Activated CD8-positive, alpha-beta memory T cell treated with anti-CD3 and anti-CD28 coated beads, Interleukin-2, amount 10 ng/mL, durations not matched to agents 7 days and 5 days (primary cell): ENCODE data around the gene SLX9. TPM values are rescaled to one million over a fixed set of nuclear protein-coding genes. Genes with fewer than 3 reads are reported as not detected.
A peak's percentile ranks its signal among the peaks of the same experiment; 100 is the strongest.

Experiments used
- ATAC-seq: fragments of 150-1000 bp; cut with Tn5 transposase; one replicate; pipeline ENCODE4 v1.10.0; 2021; ENCODE audit warnings: moderate library complexity
- CTCF ChIA-PET: fragments of 350-600 bp; sonication (Branson Sonifier 250); formaldehyde crosslinking; loops from one replicate; lab custom pipeline; 2021; ENCODE audit warnings: antibody characterized with exemption; lab: Charles Lee
- DNase-seq: peaks from one replicate; pipeline ENCODE4 v3.0.0-alpha.2; 2020
- H3K27ac Mint-ChIP-seq: one replicate; pipeline ENCODE4 v1.8.0; 2021; ENCODE audit warnings: mild to moderate bottlenecking, mixed read lengths
- H3K27me3 Mint-ChIP-seq: one replicate; pipeline ENCODE4 v1.8.0; 2021; ENCODE audit warnings: mixed read lengths
- H3K36me3 Mint-ChIP-seq: one replicate; pipeline ENCODE4 v1.8.0; 2021; ENCODE audit warnings: mild to moderate bottlenecking, mixed read lengths
- H3K4me1 Mint-ChIP-seq: one replicate; pipeline ENCODE4 v1.8.0; 2021; ENCODE audit warnings: mixed read lengths
- H3K4me3 Mint-ChIP-seq: one replicate; pipeline ENCODE4 v1.8.0; 2021; ENCODE audit warnings: mild to moderate bottlenecking, moderate library complexity, mixed read lengths
- H3K9me3 Mint-ChIP-seq: one replicate; pipeline ENCODE4 v1.8.0; 2022; ENCODE audit warnings: low read depth, mixed read lengths
- total RNA-seq, 2 experiments: library from RNA; stranded (reverse); gene quantifications; one replicate each; pipeline ENCODE4 v1.2.3, GENCODE V29; 2021

SLX9 gene
- total RNA-seq, 2 experiments from 2014 or later, result 56.8 to 62.9 TPM

GRCh38 chr21:44905016-44905727 lies 34.7 kb upstream of the SLX9 start:
- no peaks in the 10 kb centered on the region for H3K9me3 Mint-ChIP-seq
- peaks cover 8% of the 10 kb centered on the region for H3K4me1 Mint-ChIP-seq
- H3K36me3 Mint-ChIP-seq, result peaks cover 54% of the 10 kb centered on the region
- CTCF ChIA-PET, result interaction anchor here (1.0 to 9.8 kb wide), 2 partner anchors 10 to 27 kb away, joined by 3 to 69 read pairs; no protein-coding TSS in a partner anchor
- no peaks in the 10 kb centered on the region for H3K27me3 Mint-ChIP-seq
- ATAC-seq (no peak), DNase-seq (no peak)
- no peak overlapping the region for H3K27ac Mint-ChIP-seq
- H3K4me3 Mint-ChIP-seq, result no peak overlapping the region

GRCh38 chr21:44905728-44906090 lies 34.1 kb upstream of the SLX9 start:
- no peak overlapping the region for H3K27ac Mint-ChIP-seq
- no peak for ATAC-seq
- peaks cover 51% of the 10 kb centered on the region for H3K36me3 Mint-ChIP-seq
- H3K4me3 Mint-ChIP-seq, result no peak overlapping the region
- CTCF ChIA-PET, result interaction anchor here (1.0 to 9.8 kb wide), 2 partner anchors 10 to 27 kb away, joined by 3 to 69 read pairs; no protein-coding TSS in a partner anchor
- no peak for DNase-seq
- H3K9me3 Mint-ChIP-seq, result no peaks in the 10 kb centered on the region
- H3K4me1 Mint-ChIP-seq, result peaks cover 8% of the 10 kb centered on the region
- H3K27me3 Mint-ChIP-seq, result no peaks in the 10 kb centered on the region

- Mint-ChIP-seq H3K4me1 (peaks cover 24% of the 10 kb centered on the region), H3K36me3 (peaks cover 41% of the 10 kb centered on the region)
- DNase-seq, result no peak
These were observed 32.4 kb upstream of the SLX9 start for GRCh38 chr21:44907225-44907965.

GRCh38 chr21:44907966-44908895 lies 31.6 kb upstream of the SLX9 start:
- H3K4me1 Mint-ChIP-seq, result peaks cover 29% of the 10 kb centered on the region
- CTCF ChIA-PET, result interaction anchor here (1.0 to 9.8 kb wide), 2 partner anchors 13 to 24 kb away, joined by 5 to 69 read pairs; no protein-coding TSS in a partner anchor
- ATAC-seq, result no peak

More at GRCh38 chr21:44907225-44907965, 32.4 kb upstream of the SLX9 start:
- ATAC-seq, result no peak
- CTCF ChIA-PET, result interaction anchor here (0.8 to 9.8 kb wide), 4 partner anchors 9 to 25 kb away, joined by 3 to 69 read pairs (median 4); no protein-coding TSS in a partner anchor
- no peak overlapping the region for H3K4me3 Mint-ChIP-seq
- H3K27me3 Mint-ChIP-seq, result no peaks in the 10 kb centered on the region
- H3K9me3 Mint-ChIP-seq, result no peaks in the 10 kb centered on the region
- H3K27ac Mint-ChIP-seq, result peak overlapping the region; percentile 48

GRCh38 chr21:44908908-44909307 lies 30.9 kb upstream of the SLX9 start:
- Mint-ChIP-seq H3K4me3 (no peak overlapping the region), H3K27ac (no peak overlapping the region), H3K4me1 (peaks cover 35% of the 10 kb centered on the region), H3K9me3 (no peaks in the 10 kb centered on the region), H3K27me3 (no peaks in the 10 kb centered on the region), H3K36me3 (peaks cover 26% of the 10 kb centered on the region)
- CTCF ChIA-PET, result interaction anchor here (9.8 kb wide), 1 partner anchor 14 kb away, joined by 69 read pairs; no protein-coding TSS in a partner anchor
- no peak for DNase-seq
- no peak for ATAC-seq

More at GRCh38 chr21:44907966-44908895, 31.6 kb upstream of the SLX9 start:
- Mint-ChIP-seq H3K27me3 (no peaks in the 10 kb centered on the region), H3K9me3 (no peaks in the 10 kb centered on the region), H3K36me3 (peaks cover 33% of the 10 kb centered on the region), H3K4me3 (no peak overlapping the region), H3K27ac (no peak overlapping the region)
- no peak for DNase-seq

GRCh38 chr21:44909719-44910118 lies 30.1 kb upstream of the SLX9 start:
- CTCF ChIA-PET, result interaction anchor here (9.8 kb wide), 1 partner anchor 14 kb away, joined by 69 read pairs; no protein-coding TSS in a partner anchor
- Mint-ChIP-seq H3K27me3 (no peaks in the 10 kb centered on the region), H3K36me3 (peaks cover 23% of the 10 kb centered on the region), H3K9me3 (no peaks in the 10 kb centered on the region), H3K4me1 (peaks cover 40% of the 10 kb centered on the region), H3K4me3 (no peak overlapping the region), H3K27ac (peak overlapping the region; percentile 25)
- DNase-seq (no peak), ATAC-seq (no peak)

- CTCF ChIA-PET, result interaction anchor here (2.0 to 11.1 kb wide), 3 partner anchors 15 to 110 kb away, joined by 7 to 185 read pairs (median 69); partner anchors contain the start of gene UBE2G2
- no peak for DNase-seq
- Mint-ChIP-seq H3K27me3 (no peaks in the 10 kb centered on the region), H3K27ac (peak overlapping the region; percentile 83), H3K36me3 (peaks cover 25% of the 10 kb centered on the region), H3K4me3 (peak overlapping the region; percentile 42), H3K4me1 (peaks cover 47% of the 10 kb centered on the region), H3K9me3 (no peaks in the 10 kb centered on the region)
- no peak for ATAC-seq
These were observed 29.4 kb upstream of the SLX9 start for GRCh38 chr21:44910229-44911067.

- Mint-ChIP-seq H3K4me1 (peaks cover 52% of the 10 kb centered on the region), H3K4me3 (peak overlapping the region; percentile 42), H3K27ac (peak overlapping the region; percentile 83), H3K36me3 (peaks cover 26% of the 10 kb centered on the region), H3K9me3 (no peaks in the 10 kb centered on the region), H3K27me3 (no peaks in the 10 kb centered on the region)
- CTCF ChIA-PET, result interaction anchor here (0.9 to 11.1 kb wide), 5 partner anchors 10 to 110 kb away, joined by 3 to 185 read pairs (median 7); partner anchors contain the start of gene UBE2G2
- DNase-seq (no peak), ATAC-seq (no peak)
These were observed 28.8 kb upstream of the SLX9 start for GRCh38 chr21:44911068-44911383.

- peak; percentile 79 for DNase-seq
- CTCF ChIA-PET, result interaction anchor here (0.9 to 11.1 kb wide), 5 partner anchors 11 to 111 kb away, joined by 3 to 185 read pairs (median 7); partner anchors contain the start of gene UBE2G2
- Mint-ChIP-seq H3K36me3 (peaks cover 24% of the 10 kb centered on the region), H3K27me3 (no peaks in the 10 kb centered on the region), H3K9me3 (no peaks in the 10 kb centered on the region), H3K4me3 (peak overlapping the region; percentile 42), H3K27ac (peak overlapping the region; percentile 83), H3K4me1 (peaks cover 55% of the 10 kb centered on the region)
- ATAC-seq, result peak; percentile 60
These were observed 28.3 kb upstream of the SLX9 start for GRCh38 chr21:44911384-44912157.

GRCh38 chr21:44912158-44912473 lies 27.7 kb upstream of the SLX9 start:
- no peak for ATAC-seq
- CTCF ChIA-PET, result interaction anchor here (1.1 to 11.1 kb wide), 5 partner anchors 12 to 111 kb away, joined by 3 to 185 read pairs (median 7); partner anchors contain the start of gene UBE2G2
- DNase-seq, result no peak

More at GRCh38 chr21:44912158-44912473, 27.7 kb upstream of the SLX9 start:
- Mint-ChIP-seq H3K9me3 (no peaks in the 10 kb centered on the region), H3K27ac (peak overlapping the region; percentile 83), H3K4me3 (peak overlapping the region; percentile 42), H3K4me1 (peaks cover 60% of the 10 kb centered on the region), H3K36me3 (peaks cover 28% of the 10 kb centered on the region), H3K27me3 (no peaks in the 10 kb centered on the region)
